ENCODE data around the gene FBXO31. TPM values are rescaled to one million over a fixed set of nuclear protein-coding genes. Genes with fewer than 3 reads are reported as not detected.

The FBXO31 gene
- total and polyA plus RNA-seq, 5 experiments from 2014 or later, result 15.4 to 52.7 (median 36.4) TPM

DNA sequence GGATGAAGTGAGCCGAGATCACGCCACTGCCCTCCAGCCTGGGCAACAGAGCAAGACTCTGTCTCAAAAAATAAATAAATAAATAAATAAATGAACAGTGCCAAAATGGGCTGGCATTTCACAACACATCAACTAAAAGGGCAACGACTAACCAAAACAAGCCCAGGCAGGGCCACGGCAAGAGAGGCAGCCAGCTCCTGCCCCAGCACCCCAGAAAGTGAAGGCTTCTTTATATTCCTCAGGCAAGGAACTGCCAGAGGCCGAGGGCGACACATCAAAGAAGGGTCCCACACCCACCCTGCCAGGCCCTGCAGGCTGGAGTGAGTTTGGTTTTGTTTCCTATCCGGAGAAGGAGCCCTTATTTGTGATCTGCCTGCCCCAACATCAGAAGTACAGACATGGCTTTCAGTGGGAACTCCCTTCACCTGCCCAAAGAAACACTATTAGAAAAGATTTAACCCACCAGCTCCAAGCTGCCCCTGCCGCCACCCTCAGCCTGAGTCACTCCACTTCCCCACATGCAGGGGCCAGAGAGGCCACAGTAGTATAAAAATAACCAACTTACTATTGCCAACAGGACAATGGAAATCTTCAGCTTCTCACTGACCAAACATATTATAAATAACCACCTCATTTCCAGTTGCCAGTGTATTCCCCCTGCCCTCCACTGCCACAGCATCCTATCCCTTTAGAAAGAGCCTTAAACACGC is 8.0 kb downstream of the FBXO31 start:
- DNase-seq (no peak), ATAC-seq (no peak)
- Mint-ChIP-seq H3K4me1 (peaks cover 15 to 59% (median 41%) of the 10 kb centered on the region in 4 donors), H3K27me3 (no peaks in the 10 kb centered on the region), H3K4me3 (no peak overlapping the region), H3K9me3 (no peaks in the 10 kb centered on the region), H3K36me3 (peaks cover 0 to 41% (median 4%) of the 10 kb centered on the region in 3 donors), H3K27ac (peak overlapping the region in 1 of 10 donors; percentile 26)
- POLR2A ChIA-PET, result interaction anchor here (0.6 kb wide), 1 partner anchor 10 kb away, joined by 3 read pairs; no protein-coding TSS in a partner anchor

DNA sequence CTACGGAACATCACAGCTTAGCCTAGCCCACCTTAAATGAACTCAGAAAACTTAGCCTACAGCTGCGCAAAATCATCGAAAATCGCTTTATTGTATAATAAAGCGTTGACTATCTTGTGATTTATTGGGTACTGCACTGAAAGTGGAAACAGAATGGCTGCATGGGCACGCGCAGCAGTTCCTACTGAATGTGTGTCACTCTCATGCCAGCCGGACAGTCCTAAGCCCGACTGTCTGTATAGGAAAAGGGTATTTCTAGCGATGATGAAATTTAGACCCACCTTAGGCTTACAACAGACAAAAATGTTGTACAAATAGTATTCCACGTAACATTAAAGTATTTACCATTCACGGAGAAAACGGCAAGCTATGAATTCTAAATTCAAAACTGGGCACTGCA is 9.3 kb downstream of the FBXO31 start:
- H3K9me3 Mint-ChIP-seq, result no peaks in the 10 kb centered on the region
- peaks cover 16 to 56% (median 45%) of the 10 kb centered on the region in 4 donors for H3K4me1 Mint-ChIP-seq
- peaks cover 0 to 39% (median 4%) of the 10 kb centered on the region in 3 donors for H3K36me3 Mint-ChIP-seq
- POLR2A ChIA-PET, result no interaction called here
- no peaks in the 10 kb centered on the region for H3K27me3 Mint-ChIP-seq
- ATAC-seq (no peak), DNase-seq (no peak)
- H3K4me3 Mint-ChIP-seq, result no peak overlapping the region
- H3K27ac Mint-ChIP-seq, result no peak overlapping the region

DNA sequence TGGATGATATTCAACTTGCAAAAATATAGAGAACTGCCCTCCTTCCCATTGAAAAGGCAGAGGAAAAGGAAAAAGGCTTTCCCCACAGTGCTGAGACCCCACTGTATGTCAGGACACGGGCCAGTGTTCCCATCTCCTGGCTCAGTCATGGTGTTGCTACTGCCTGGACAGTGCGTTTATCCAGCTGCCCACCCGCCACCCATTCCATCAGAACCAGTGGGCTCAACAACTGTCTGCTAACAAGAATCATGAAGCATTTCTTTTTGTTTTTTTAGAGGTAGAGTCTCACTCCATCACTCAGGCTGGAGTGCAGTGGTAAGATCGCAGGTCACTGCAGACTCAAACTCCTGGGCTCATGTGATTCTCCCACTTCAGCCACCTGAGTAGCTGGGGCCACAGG is 11.3 kb downstream of the FBXO31 start:
- no peak overlapping the region for H3K27ac Mint-ChIP-seq

DNA sequence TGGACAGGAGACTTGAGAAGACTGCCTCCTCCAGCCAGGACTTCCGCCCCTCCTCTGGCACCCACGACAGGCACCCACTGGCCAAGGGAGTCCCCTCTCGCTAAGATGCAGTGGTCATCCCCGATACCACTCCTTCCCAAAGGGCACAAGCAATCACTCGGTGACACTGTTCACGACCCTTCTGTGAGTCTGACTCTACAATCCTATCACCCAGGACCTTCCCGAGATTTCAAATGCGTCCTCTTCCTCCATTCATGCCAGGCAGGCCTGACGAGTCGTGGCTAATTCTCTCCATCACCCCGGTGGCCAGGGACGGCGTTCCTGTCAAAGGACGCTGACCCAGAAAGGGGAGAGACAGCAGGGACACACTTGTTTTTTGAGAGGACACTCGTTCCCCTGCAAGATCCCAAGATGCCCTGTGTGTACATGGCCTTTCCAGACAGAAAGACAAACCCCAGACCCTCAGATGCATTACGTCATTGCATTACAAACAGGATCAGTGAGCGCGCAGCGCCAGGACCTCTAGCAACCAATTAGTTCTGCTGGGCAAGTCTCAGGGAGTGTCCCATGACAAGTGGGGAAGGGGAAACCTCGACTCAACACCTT is 12.2 kb downstream of the FBXO31 start:
- H3K9me3 Mint-ChIP-seq, result no peaks in the 10 kb centered on the region
- peak overlapping the region in 1 of 10 donors; percentile 24 for H3K4me3 Mint-ChIP-seq
- H3K27me3 Mint-ChIP-seq, result no peaks in the 10 kb centered on the region
- H3K4me1 Mint-ChIP-seq, result peaks cover 15 to 66% (median 53%) of the 10 kb centered on the region in 4 donors
- no peak for ATAC-seq
- DNase-seq, result no peak
- POLR2A ChIA-PET, result no interaction called here
- peaks cover 0 to 34% (median 0%) of the 10 kb centered on the region in 3 donors for H3K36me3 Mint-ChIP-seq
- H3K27ac Mint-ChIP-seq, result peak overlapping the region in 2 of 10 donors; percentile 4 to 14

More for the DNA sequence above, 11.3 kb downstream of the FBXO31 start:
- Mint-ChIP-seq H3K36me3 (peaks cover 0 to 35% (median 0%) of the 10 kb centered on the region in 3 donors), H3K27me3 (no peaks in the 10 kb centered on the region), H3K4me3 (no peak overlapping the region), H3K4me1 (peaks cover 19 to 69% (median 57%) of the 10 kb centered on the region in 4 donors), H3K9me3 (no peaks in the 10 kb centered on the region)
- no peak for ATAC-seq
- no peak for DNase-seq
- POLR2A ChIA-PET, result no interaction called here

DNA sequence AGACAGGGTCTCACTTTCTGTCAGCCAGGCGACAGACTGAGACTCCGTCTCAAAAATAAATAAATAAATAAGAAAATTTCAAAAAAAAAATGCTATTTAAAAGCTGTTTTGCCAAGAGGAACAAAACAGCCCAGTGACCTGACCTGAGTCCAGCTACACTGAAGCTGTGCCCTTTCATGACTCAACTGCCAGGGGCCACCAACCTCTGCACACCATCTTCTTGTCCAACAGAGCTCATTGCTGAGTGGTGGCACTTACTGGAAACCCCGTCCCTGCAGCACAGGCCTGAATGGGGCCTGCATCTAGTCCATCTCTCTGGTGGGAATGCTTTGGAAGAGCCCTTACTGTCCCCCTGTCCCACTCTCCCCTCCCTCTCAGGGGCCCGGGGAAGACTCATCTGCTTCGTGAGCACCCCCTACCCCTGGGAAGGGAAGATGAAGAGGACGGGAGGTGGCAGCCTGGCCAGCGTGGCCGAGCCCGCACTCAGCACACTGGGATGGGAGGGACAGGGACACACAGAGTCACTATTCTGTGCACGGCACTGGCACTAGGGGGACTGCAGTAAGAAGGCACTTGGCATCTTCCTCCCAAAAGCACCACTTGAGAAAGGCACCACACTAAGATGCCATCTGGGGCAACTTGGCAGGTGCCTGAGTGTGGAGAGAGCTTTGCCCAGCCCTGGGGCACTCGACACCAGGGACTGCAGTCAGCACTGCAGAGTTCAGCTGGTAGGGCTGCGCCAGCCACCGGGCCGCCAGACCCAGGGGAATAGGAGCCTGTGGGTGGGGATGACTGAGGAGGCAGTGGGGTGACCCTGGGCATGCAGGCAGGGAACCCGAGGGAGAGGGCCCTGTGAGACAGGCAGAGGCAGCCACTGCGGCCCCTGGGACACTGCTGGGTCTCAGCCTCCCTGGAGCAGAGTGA is 13.5 kb downstream of the FBXO31 start:
- peaks cover 0 to 32% (median 0%) of the 10 kb centered on the region in 3 donors for H3K36me3 Mint-ChIP-seq
- POLR2A ChIA-PET, result interaction anchor here (0.7 kb wide), 1 partner anchor 24 kb away, joined by 5 read pairs; no protein-coding TSS in a partner anchor

DNA sequence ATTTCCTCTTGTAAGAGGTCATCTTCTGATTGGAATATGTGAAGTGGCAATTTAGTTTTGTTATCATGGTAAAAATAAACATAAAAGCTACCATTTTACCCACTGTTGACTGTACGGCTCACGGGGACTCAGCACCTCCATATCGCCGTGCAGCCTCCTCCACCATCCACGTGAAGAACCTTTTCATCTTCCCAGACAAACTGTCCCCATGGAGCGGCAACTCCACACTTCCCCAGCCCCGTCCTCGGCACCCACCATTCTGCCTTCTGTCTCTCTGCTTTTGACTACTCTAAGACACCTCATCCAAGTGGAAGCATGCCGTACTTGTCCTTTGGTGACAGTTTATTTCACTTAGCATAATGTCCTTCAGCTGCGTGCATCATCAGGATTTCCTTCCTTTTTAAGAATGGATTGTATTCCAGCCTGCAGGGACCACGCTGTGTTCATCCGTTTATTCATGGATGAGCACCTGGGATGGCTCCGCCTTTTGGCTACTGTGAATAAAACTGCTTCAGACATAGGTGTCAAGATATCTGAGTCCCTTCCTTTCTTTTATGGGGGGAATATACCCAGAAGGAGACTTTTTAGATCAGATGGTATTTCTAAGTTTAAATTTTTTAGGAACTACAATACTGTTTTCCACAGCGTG is 14.3 kb downstream of the FBXO31 start:
- Mint-ChIP-seq H3K4me3 (no peak overlapping the region), H3K27ac (peak overlapping the region in 3 of 10 donors; percentile 5 to 51 (median 6)), H3K27me3 (no peaks in the 10 kb centered on the region), H3K36me3 (peaks cover 0 to 34% (median 0%) of the 10 kb centered on the region in 3 donors), H3K9me3 (no peaks in the 10 kb centered on the region), H3K4me1 (peaks cover 13 to 69% (median 57%) of the 10 kb centered on the region in 4 donors)
- DNase-seq (no peak), ATAC-seq (no peak)
- POLR2A ChIA-PET, result interaction anchor here (0.7 kb wide), 2 partner anchors 23 to 24 kb away, joined by 5 to 6 read pairs; no protein-coding TSS in a partner anchor

More for the DNA sequence above, 13.5 kb downstream of the FBXO31 start:
- H3K4me1 Mint-ChIP-seq, result peaks cover 11 to 66% (median 52%) of the 10 kb centered on the region in 4 donors
- DNase-seq (no peak), ATAC-seq (no peak)
- H3K27me3 Mint-ChIP-seq, result no peaks in the 10 kb centered on the region
- H3K9me3 Mint-ChIP-seq, result no peaks in the 10 kb centered on the region
- peak overlapping the region in 2 of 10 donors; percentile 55 to 59 for H3K27ac Mint-ChIP-seq
- H3K4me3 Mint-ChIP-seq, result no peak overlapping the region

DNA sequence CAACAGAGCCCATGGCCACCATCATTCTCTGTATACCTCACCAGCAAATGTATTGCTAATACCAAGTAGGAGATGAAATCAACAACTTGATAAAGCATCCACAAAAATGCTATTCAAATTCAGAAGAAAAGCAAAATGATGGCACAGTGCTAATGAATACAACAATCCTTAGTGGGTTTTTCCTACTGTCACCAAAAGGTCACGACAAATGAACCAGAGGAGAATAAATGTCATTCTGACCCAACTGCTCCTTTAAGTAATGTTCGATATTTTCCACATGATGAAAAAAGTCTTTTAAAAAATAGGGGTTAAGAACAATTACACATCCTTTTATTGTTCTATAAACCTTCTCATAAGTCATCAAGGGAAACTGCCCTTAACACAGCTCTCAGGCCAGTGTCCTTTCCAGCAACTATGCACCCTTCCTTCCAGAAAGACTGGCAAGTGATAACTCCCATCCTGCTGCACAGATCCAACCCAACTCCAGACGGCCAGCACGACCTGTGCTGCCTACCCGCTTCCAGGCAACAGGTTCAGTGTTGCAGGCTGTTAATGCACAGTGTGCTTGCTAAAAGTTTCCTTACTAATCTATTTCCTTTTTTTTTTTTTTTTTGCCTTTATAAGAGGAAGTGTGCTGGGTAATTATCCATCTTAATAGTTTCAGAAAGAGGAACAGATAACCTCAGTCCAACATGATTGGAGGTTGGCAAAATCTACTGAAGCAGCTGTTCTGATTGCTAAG is 15.4 kb downstream of the FBXO31 start:
- Mint-ChIP-seq H3K27ac (peak overlapping the region in 5 of 10 donors; percentile 13 to 51 (median 46)), H3K4me1 (peaks cover 13 to 70% (median 55%) of the 10 kb centered on the region in 4 donors), H3K27me3 (no peaks in the 10 kb centered on the region), H3K4me3 (no peak overlapping the region), H3K9me3 (no peaks in the 10 kb centered on the region), H3K36me3 (peaks cover 0 to 32% (median 5%) of the 10 kb centered on the region in 3 donors)
- DNase-seq, result no peak
- ATAC-seq, result no peak
- POLR2A ChIA-PET, result interaction anchor here (0.7 kb wide), 1 partner anchor 25 kb away, joined by 6 read pairs; no protein-coding TSS in a partner anchor

DNA sequence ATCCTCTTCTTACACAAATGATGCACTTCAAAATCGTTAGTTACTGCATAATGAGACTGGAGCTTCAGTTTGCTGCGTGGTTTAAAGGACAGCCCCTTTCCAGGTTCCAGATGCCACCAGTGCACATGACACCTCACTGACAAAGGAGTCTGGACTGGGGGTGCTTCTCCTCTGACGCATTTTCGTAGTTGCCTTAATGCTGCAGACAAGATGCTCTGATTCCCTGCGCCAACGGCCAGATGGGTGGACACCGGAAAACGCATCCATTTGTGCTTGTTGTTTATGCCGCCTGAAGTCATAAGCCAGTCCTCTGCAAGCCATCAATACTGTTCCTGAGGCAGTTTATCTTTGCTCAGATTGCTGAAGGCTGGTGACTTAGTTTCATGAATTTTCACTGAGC is 16.0 kb downstream of the FBXO31 start:
- H3K36me3 Mint-ChIP-seq, result peaks cover 0 to 34% (median 5%) of the 10 kb centered on the region in 3 donors
- no peak overlapping the region for H3K4me3 Mint-ChIP-seq
- ATAC-seq (no peak), DNase-seq (no peak)
- no peaks in the 10 kb centered on the region for H3K27me3 Mint-ChIP-seq
- no peaks in the 10 kb centered on the region for H3K9me3 Mint-ChIP-seq
- peaks cover 13 to 70% (median 55%) of the 10 kb centered on the region in 4 donors for H3K4me1 Mint-ChIP-seq
- POLR2A ChIA-PET, result no interaction called here
- peak overlapping the region in 5 of 10 donors; percentile 15 to 57 (median 49) for H3K27ac Mint-ChIP-seq

DNA sequence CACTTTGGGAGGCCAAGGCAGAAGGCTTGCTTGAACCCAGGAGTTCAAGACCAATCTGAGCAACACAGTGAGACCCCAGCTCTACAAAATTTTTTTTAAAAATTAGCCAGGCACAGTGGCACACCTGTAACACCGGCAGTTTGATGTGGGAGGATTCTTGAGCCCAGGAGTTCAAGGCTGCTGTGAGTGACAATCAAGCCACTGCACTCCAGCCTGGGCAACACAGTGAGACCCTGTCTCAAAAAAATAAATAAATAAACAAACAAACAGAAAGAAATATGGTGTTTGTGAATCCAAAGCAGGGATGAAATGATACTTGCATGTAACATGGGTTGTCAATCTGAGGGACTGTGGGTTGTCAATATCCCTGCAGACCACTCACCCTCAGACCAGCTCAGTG is 16.6 kb downstream of the FBXO31 start:
- H3K36me3 Mint-ChIP-seq, result peaks cover 0 to 37% (median 5%) of the 10 kb centered on the region in 3 donors
- H3K27ac Mint-ChIP-seq, result peak overlapping the region in 1 of 10 donors; percentile 53

DNA sequence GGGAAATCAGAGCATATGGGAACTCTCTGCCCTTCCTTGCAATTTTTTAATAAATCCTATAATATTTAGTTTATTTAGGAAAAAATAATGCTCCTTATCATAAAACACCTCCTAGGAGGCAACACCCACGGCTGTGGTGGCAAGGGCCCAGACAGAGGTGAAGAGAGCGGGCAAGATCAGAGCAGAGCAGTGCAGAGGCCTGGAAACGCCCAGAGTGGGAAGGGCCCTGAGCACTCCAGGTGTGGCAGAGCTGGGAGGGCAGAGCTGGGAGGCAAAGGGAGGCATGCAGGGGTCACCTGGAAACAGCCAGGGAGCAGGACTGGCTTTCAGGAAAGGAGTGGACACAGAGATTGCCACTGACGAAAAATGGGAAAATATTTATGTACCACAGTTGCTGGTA is 17.3 kb downstream of the FBXO31 start:
- Mint-ChIP-seq H3K27me3 (no peaks in the 10 kb centered on the region), H3K9me3 (no peaks in the 10 kb centered on the region), H3K27ac (peak overlapping the region in 3 of 10 donors; percentile 36 to 62 (median 37)), H3K4me1 (peaks cover 13 to 60% (median 50%) of the 10 kb centered on the region in 4 donors), H3K36me3 (peaks cover 0 to 39% (median 5%) of the 10 kb centered on the region in 3 donors), H3K4me3 (no peak overlapping the region)
- DNase-seq (no peak), ATAC-seq (no peak)
- POLR2A ChIA-PET, result no interaction called here

More for the DNA sequence above, 16.6 kb downstream of the FBXO31 start:
- peaks cover 13 to 66% (median 53%) of the 10 kb centered on the region in 4 donors for H3K4me1 Mint-ChIP-seq
- DNase-seq (no peak), ATAC-seq (no peak)
- POLR2A ChIA-PET, result no interaction called here
- H3K9me3 Mint-ChIP-seq, result no peaks in the 10 kb centered on the region
- no peaks in the 10 kb centered on the region for H3K27me3 Mint-ChIP-seq
- H3K4me3 Mint-ChIP-seq, result no peak overlapping the region

DNA sequence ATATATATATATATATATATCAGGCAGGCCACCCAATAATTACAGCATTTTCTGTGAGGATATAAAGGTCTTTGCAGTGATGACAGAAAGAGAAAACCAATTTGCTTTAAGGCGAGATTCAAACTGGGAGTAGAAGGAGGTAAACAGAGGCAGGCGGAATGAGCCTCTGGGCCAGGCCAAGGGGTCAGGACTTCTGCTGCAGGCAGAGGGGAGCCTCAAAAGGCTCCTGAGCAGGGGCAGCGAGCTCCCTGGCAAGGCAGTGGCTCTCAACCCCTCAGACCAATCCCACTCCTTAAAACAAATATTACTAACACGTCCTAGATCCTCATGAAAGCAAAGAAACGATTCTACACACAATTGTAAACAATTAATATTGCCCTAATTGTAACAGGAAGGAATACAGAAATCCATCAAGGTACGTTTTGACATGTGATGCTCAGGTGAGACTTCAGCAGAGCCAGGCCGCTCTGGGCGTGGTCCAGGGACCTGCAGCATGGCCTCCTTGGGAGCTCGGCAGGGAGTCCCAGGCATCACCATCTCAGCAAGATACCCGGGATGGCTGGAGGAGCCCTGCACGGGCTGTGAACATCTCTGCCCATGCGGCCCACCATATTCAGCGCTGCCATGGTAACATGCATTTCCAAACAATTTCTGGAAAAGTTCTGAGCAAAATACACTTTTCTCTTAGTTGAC is 18.4 kb downstream of the FBXO31 start:
- Mint-ChIP-seq H3K4me1 (peaks cover 10 to 55% (median 47%) of the 10 kb centered on the region in 4 donors), H3K27ac (peak overlapping the region in 2 of 10 donors; percentile 31 to 51)
- POLR2A ChIA-PET, result interaction anchor here (0.7 kb wide), 1 partner anchor 10 kb away, joined by 3 read pairs; no protein-coding TSS in a partner anchor

More for the DNA sequence above, 18.4 kb downstream of the FBXO31 start:
- no peaks in the 10 kb centered on the region for H3K27me3 Mint-ChIP-seq
- ATAC-seq (no peak), DNase-seq (no peak)
- H3K4me3 Mint-ChIP-seq, result no peak overlapping the region
- peaks cover 0 to 47% (median 5%) of the 10 kb centered on the region in 3 donors for H3K36me3 Mint-ChIP-seq
- no peaks in the 10 kb centered on the region for H3K9me3 Mint-ChIP-seq
